Panc1 (cell line): ENCODE data around the gene SCYGR7. TPM values are rescaled to one million over a fixed set of nuclear protein-coding genes. Genes with fewer than 3 reads are reported as not detected.

Experiments
- ATAC-seq: fragments of 200-7000 bp; cut with Tn5 transposase; 2 replicates; pipeline ENCODE4 v1.9.1; 2020; ENCODE audit warnings: mild to moderate bottlenecking, moderate library complexity
- BruUV-seq: library from RNA; stranded (reverse); fragments of 400-500 nt; replicated peaks from 2 replicates; lab custom pipeline; 2021; lab: Mats Ljungman, UMichigan
- CTCF ChIA-PET: fragments of 300-600 bp; sonication (Branson Sonifier 250); formaldehyde crosslinking; loops from one replicate; lab custom pipeline; 2022; ENCODE audit warnings: antibody characterized with exemption; lab: Charles Lee
- POLR2A ChIA-PET: fragments of 300-600 bp; sonication (Branson Sonifier 250); formaldehyde crosslinking; loops from one replicate; lab custom pipeline; 2022; ENCODE audit warnings: antibody characterized with exemption; lab: Charles Lee
- DNase-seq: peaks from one replicate; pipeline ENCODE4 v3.0.0-alpha.2; 2010; ENCODE audit warnings: low read depth, low spot score
- H3K27ac ChIP-seq: 2 replicates; pipeline ENCODE4 v1.5.1; 2011; ENCODE audit warnings: mild to moderate bottlenecking, low read length, inconsistent platforms
- H3K27me3 ChIP-seq: fragments of 200-500 bp; sonication (Bioruptor generic); 2 replicates; pipeline ENCODE4 v1.6.0; 2014; ENCODE audit warnings: low read length, inconsistent platforms; ENCODE audit not compliant: control insufficient read depth, insufficient read depth
- H3K36me3 ChIP-seq: fragments of 200-500 bp; sonication (Bioruptor generic); 2 replicates; pipeline ENCODE4 v1.5.1; 2014; ENCODE audit warnings: inconsistent platforms, mild to moderate bottlenecking, low read length, moderate library complexity; ENCODE audit not compliant: control insufficient read depth, insufficient read depth
- H3K4me1 ChIP-seq: 2 replicates; pipeline ENCODE4 v1.5.1; 2011; ENCODE audit warnings: inconsistent platforms, mild to moderate bottlenecking, low read length, moderate library complexity; ENCODE audit not compliant: control insufficient read depth, insufficient read depth
- H3K4me3 ChIP-seq, 2 experiments: 2 replicates each; pipeline ENCODE4 v1.5.1; 2011 to 2012; ENCODE audit warnings: low read depth in 2 of 2, low read length in 2 of 2, mild to moderate bottlenecking in 2 of 2, inconsistent platforms in 1 of 2, moderate library complexity in 1 of 2
- H3K9me3 ChIP-seq: fragments of 200-500 bp; sonication (Bioruptor generic); 2 replicates; pipeline ENCODE4 v1.5.1; 2014; ENCODE audit warnings: low read depth, mild to moderate bottlenecking, inconsistent platforms, low read length, moderate library complexity; ENCODE audit not compliant: control insufficient read depth, insufficient read depth
- CTCF ChIP-seq: fragments of 450-650 bp; IDR thresholded peaks from 2 replicates; pipeline ENCODE4 v1.5.1; 2017; ENCODE audit warnings: mild to moderate bottlenecking
- POLR2AphosphoS5 ChIP-seq: IDR thresholded peaks from 2 replicates; pipeline ENCODE4 v1.6.1; 2012; ENCODE audit warnings: mild to moderate bottlenecking, low read depth, low read length, moderate library complexity
- REST ChIP-seq, 2 experiments: IDR thresholded peaks; 2 replicates each; pipeline ENCODE4 v1.6.1; 2011 to 2012; ENCODE audit warnings: low read depth in 2 of 2, control low read depth in 1 of 2, low read length in 1 of 2, mild to moderate bottlenecking in 1 of 2, moderate library complexity in 1 of 2; ENCODE audit not compliant: insufficient read depth in 1 of 2
- SIN3A ChIP-seq: IDR thresholded peaks from 2 replicates; pipeline ENCODE4 v1.6.1; 2012; ENCODE audit warnings: low read depth, mild to moderate bottlenecking, low read length, moderate library complexity, borderline replicate concordance; ENCODE audit not compliant: insufficient read depth
- TCF7L2 ChIP-seq: IDR thresholded peaks from 2 replicates; pipeline ENCODE4 v1.6.1; 2011; ENCODE audit warnings: mild to moderate bottlenecking, low read depth, low read length, inconsistent platforms
- in situ Hi-C: cut with HindIII; loops from 2 replicates; pipeline ENCODE4 v1.10.0; 2016; ENCODE audit warnings: low sequenced_read_pairs, low pct_unique_long_range_greater_than_20kb
- intact Hi-C: fragments of 100-400 bp; cut with micrococcal nuclease; formaldehyde crosslinking; loops from one replicate; pipeline ENCODE4 v1.10.0; 2022; ENCODE audit not compliant: unreplicated experiment
- total RNA-seq: library from RNA; stranded (reverse); gene quantifications from one replicate; pipeline ENCODE4 v1.2.1, GENCODE V29; 2021; ENCODE audit not compliant: unreplicated experiment

The SCYGR7 gene
- total RNA-seq, 1 experiment from 2014 or later, result not detected

GRCh38 chr2:227772197-227772661, 44.1 kb downstream of the SCYGR7 start:
- no peak for ATAC-seq
- BruUV-seq, result no TSS peak
- no peak overlapping the region for H3K27ac ChIP-seq
- no peaks in the 10 kb centered on the region for H3K9me3 ChIP-seq
- in situ Hi-C loops, result no loop called here
- ChIA-PET CTCF (interaction anchor here (0.8 kb wide), 1 partner anchor 202 kb away, joined by 7 read pairs; no protein-coding TSS in a partner anchor), POLR2A (no interaction called here)
- intact Hi-C loops, result no loop called here
- TF ChIP-seq POLR2AphosphoS5 (no peak), SIN3A (no peak), REST (IDR thresholded peaks at IDR 0.05; ENCODE audit: insufficient read depth in 1 of 2, low read depth in 2 of 2, low read length in 1 of 2) (no peak), CTCF (no peak), TCF7L2 (no peak)
- H3K4me3 ChIP-seq, result no peak overlapping the region
- DNase-seq, result no peak
- H3K27me3 ChIP-seq, result no peaks in the 10 kb centered on the region
- no peaks in the 10 kb centered on the region for H3K4me1 ChIP-seq
- H3K36me3 ChIP-seq, result no peaks in the 10 kb centered on the region

- POLR2A ChIA-PET, result no interaction called here
- Histone ChIP-seq H3K27ac (no peak overlapping the region), H3K27me3 (no peaks in the 10 kb centered on the region), H3K4me1 (no peaks in the 10 kb centered on the region), H3K36me3 (no peaks in the 10 kb centered on the region), H3K9me3 (no peaks in the 10 kb centered on the region), H3K4me3 (no peak overlapping the region)
- TF ChIP-seq TCF7L2 (no peak), POLR2AphosphoS5 (no peak), CTCF (no peak), SIN3A (no peak), REST (IDR thresholded peaks at IDR 0.05; ENCODE audit: insufficient read depth in 1 of 2, low read depth in 2 of 2, low read length in 1 of 2) (no peak)
- intact Hi-C loops (no loop called here), in situ Hi-C loops (no loop called here)
- CTCF ChIA-PET, result no interaction called here
- DNase-seq (no peak), ATAC-seq (no peak)
- BruUV-seq, result no TSS peak
Measured at GRCh38 chr2:227772932-227773331, 44.8 kb downstream of the SCYGR7 start.
